SK-N-DZ (cell line): ENCODE measurements around the gene TFPT. TPM values are rescaled to one million over a fixed set of nuclear protein-coding genes. Genes with fewer than 3 reads are reported as not detected.
A peak's percentile ranks its signal among the peaks of the same experiment; 100 is the strongest.

ENCODE experiments used
- DNase-seq: peaks from one replicate; pipeline ENCODE4 v3.0.0-alpha.2; 2015; ENCODE audit warnings: low spot score
- polyA plus RNA-seq, 2 experiments: library from polyadenylated mRNA; depleted of rRNA; stranded (reverse); fragments of >200 nt; gene quantifications; 2 replicates each; pipeline ENCODE4 v1.2.3, GENCODE V29; 2014

The TFPT gene
- polyA plus RNA-seq (2014; cell fraction: cytosol; rRNA removed) = 6.9 and 9.3 TPM in 2 replicates
- polyA plus RNA-seq (2014; cell fraction: nucleus; rRNA removed) = 4.1 and 6.0 TPM in 2 replicates

GRCh38 chr19:54115109-54116063 lies at the start of gene TFPT, which contains the start of gene PRPF31:
Gene TFPT (minus strand): TSS chr19:54115657. CDS start chr19:54115269, 388 bp downstream.
Gene PRPF31 (plus strand): TSS chr19:54115754. CDS start chr19:54118279, 2,525 bp downstream.
- DNase-seq = peak; percentile 93

GRCh38 chr19:54165222-54165621 lies 49.8 kb upstream of the TFPT start:
- no peak for DNase-seq

GRCh38 chr19:54164369-54165068 lies 49.1 kb upstream of the TFPT start:
- no peak for DNase-seq

GRCh38 chr19:54162884-54163283 lies 47.4 kb upstream of the TFPT start:
- DNase-seq = no peak

GRCh38 chr19:54162241-54162805 lies 46.9 kb upstream of the TFPT start:
- no peak for DNase-seq

GRCh38 chr19:54160854-54161253 lies 45.4 kb upstream of the TFPT start:
- no peak for DNase-seq

- peak; percentile 29 for DNase-seq
Observed at GRCh38 chr19:54160182-54160811, 44.8 kb upstream of the TFPT start.

- DNase-seq = peak; percentile 99
Observed at GRCh38 chr19:54159352-54160181, 44.1 kb upstream of the TFPT start, which contains the start of gene LENG1. Gene LENG1 (minus strand): TSS chr19:54159721. CDS start chr19:54159695, 26 bp downstream.

- no peak for DNase-seq
Observed at GRCh38 chr19:54158812-54159351, 43.4 kb upstream of the TFPT start.

GRCh38 chr19:54156953-54157352 lies 41.5 kb upstream of the TFPT start:
- no peak for DNase-seq

GRCh38 chr19:54156490-54156889 lies 41.0 kb upstream of the TFPT start:
- DNase-seq = no peak

GRCh38 chr19:54155694-54156093 lies 40.2 kb upstream of the TFPT start:
- DNase-seq = no peak

GRCh38 chr19:54154603-54155345 lies 39.3 kb upstream of the TFPT start:
- DNase-seq = no peak

- no peak for DNase-seq
Observed at GRCh38 chr19:54153731-54154326, 38.4 kb upstream of the TFPT start.

- DNase-seq = no peak
Observed at GRCh38 chr19:54152878-54153524, 37.5 kb upstream of the TFPT start.

GRCh38 chr19:54152267-54152666 lies 36.8 kb upstream of the TFPT start:
- DNase-seq = no peak

- DNase-seq = no peak
Observed at GRCh38 chr19:54151362-54152035, 36.0 kb upstream of the TFPT start.
